NCI-H69 (cell line): Measurements from ENCODE around the gene MEGF10.

Source experiments
- DNase-seq: peaks from one replicate; lab custom pipeline; 2025; lab: John Stamatoyannopoulos, UW

Gene MEGF10

DNA sequence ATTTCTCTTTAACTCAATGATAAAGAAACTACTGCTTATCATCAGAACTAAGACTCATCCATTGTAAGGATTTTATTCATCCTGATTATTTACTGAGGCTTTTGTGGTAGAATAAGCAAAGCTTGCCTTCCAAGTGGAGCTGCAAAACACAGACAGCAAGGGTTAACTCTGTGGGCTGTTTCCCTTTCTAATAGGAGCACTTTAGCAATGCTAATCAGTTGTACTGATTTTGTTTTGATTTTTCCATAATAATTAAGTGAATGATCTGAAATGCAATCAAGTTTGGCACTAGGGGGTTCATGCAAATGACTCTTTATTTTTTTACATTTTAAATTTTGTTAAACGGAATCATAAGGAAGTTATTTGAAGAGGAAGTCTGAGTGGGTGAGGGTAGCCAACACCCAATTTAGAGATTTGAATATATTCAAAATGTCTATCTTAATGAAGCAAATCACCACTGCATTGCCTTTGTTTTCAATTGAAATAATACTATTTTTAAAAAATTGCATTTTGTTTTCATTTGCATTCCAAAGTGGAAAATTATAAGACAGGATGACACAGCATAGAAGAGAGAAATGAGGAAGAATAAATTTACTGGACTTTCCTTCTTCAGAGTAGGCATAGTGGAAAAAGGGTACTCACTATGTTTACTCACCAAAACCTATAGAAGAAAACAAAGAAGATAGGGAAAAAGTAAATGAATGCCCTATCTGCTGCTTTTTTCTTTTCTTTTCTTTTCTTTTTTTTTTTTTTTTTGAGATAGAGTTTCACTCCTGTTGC, 36.6 kb downstream of the MEGF10 start:
- DNase-seq = no peak

DNA sequence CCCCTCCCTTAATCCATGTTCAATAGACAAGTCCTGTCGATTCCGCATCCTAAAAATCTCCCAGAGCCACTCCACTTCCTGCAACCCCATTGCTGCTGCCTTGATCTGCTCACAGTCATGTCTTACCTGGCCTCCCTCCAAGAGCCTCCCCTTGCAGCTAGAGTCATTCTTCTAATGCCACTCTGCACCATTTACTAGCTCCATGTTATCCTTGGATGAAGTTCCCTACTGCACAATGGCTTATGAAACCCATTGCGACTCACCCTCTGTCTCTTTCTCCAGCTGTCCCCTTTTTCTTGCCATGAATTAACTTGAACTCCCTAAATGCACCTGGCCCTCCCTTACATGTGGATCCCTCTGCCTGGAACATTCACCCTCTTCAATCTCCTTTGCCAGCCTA, 39.5 kb downstream of the MEGF10 start:
- DNase-seq = peak; percentile 8

DNA sequence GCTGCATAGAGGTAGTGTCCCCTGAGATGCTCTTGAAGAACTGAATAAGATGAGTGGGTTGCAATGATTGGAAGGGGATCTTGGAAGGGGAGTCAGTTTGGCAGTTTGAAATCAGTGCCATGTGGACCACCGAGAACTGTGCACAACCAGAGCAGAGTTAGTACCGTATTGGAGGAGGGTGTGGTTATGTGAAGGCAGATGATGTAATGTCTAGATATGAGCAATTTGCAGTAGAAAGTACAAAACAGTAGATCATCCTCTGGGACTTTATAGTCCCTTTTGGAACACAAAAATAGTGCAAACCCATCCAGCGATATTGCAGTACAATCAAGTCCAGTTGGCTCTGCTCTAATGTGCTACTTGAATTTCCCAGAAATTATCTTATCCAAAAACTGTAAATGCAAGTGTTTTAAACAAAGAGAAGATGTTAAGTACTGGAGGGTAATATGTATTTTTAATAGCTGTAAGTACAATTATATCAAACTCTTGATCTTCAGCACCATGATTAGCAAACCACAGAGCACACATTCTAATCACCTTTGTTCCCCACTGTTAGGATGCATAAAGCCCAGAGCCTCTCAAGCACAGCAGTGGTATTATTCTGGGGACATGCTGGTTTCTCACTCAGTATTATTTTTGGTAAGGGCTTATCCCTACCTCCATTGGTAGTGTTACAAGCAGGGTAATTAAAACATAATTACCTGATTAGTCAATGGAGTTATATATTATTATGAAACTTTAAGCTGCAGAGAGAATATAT, 41.5 kb downstream of the MEGF10 start:
- no peak for DNase-seq

DNA sequence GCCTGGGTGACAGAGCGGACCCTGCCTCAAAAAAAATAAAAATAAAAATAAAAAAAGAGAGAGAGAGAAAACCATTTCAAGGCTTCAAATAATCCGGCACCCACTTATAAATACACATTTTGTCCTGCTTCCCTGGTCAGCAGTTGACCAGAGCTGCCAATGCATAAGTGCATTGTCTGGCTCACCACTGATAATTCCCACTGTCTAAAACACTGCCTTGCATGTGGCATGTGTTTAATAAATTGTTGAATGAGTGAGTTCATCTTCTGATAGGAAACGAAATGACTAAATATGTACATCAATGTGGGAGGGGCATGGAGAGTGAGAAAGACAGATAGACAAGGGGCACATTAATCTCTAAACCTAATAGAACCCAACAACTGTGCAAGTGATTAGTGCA, 42.9 kb downstream of the MEGF10 start:
- DNase-seq = no peak

DNA sequence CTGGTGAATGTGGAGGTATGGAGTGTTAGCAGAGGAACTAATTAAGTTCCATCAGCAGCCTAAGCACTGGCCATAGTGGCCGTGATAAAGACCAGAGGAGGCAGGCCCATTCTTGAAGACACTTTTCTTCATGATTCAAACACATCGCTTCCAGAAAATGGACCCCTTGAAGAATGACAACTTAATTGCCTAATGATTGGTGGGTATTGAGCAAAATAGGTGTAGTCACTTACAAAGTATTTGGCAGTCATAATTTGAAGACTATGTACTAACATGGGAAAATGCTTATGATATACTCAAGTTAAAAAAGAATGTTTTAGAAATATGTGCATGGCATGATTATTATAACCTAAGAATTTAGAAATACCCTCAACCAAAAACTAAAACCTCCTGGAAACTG, 44.8 kb downstream of the MEGF10 start:
- no peak for DNase-seq

DNA sequence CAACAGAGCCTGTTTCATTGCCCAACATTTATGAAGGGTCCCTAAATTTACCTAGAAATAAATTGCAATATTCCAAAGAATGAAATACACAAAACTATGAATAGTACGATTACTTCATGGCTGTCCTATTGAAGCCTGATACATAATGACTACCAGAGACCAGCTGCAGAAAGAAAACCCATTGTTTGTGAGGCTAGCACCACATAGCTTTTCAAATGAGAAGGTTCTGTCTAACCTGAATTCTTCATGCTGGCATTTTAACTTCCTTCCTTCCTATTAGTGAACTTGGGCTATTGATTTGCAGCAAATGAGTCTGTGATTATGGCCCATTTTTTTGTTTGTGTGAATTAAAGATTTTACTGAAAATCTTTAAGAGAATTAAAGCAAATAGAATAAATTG, 47.3 kb downstream of the MEGF10 start:
- no peak for DNase-seq

DNA sequence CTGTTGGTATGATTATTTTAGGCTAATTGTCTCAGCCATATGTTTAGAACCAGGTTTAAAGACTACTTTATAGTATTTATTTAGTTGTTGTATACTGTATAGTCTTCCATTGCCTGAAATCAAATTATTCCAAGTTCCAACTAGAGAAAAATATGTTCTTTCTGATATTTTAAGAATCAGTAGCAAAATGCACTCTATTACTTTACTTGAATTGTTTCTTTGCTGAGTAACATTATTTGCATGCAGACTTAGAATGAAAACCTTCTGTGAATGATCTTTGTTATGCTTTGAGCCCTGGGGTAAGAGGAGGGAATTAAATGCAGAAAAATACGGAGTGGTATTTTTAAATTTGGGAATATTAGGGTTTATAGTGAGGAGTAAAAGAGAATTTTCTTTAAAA, 47.9 kb downstream of the MEGF10 start:
- no peak for DNase-seq

DNA sequence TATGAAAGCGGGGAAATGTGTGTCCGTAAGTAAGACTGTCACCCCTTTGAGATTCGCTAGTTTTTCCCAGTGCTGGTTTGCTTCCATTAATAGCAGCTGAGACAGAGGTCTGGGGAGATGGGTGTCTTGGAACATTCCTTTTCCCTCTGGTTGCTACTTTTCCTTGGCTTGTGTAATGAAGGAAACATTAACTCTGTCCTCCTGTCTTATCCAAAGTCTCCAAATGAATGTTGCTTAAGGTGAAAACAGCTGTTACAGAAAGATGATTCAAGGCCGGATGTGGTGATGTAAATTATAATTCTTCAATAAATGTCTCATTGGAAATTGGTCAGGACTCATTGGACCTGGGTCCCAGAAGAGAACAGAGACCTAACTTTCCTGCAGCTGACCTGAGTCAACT, 50.0 kb downstream of the MEGF10 start:
- DNase-seq = no peak

DNA sequence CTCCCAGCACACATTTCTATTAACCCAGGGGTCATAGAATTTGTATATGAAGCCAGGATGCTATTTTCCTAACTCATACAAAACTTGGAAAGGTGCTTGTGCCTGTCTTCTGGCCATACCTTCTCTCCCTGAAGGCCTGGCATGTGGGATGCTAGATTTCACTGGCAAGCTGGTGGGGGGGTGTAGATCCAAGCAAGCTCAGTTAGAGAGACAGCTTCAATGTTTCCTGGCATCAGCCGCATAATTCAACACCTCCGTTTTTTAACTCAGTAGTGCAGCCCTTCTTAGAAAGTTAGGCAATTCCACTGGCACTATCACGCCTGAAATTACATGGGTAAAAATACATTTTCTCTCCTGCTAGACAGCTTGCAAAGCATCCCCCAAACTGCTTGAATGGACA, 51.8 kb downstream of the MEGF10 start:
- DNase-seq = no peak

DNA sequence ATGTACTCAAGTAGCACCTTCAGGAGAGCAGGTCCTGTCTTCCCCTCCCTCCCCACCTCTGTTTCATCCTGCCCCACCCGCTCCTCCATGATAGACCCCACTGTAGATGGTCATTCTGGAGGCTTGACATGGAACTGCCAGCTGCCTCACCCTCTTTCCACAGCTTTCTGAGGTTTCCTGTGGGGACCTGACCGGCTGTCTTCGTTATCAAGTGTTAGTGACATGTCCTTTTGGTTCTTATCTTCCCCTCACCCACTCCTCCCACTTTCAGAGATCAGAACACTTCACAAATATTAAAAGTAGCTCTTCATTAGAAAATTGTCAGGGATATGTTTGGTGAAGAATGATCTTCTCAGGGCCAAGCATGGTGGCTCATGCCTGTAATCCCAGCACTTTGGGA, 52.7 kb downstream of the MEGF10 start:
- DNase-seq = no peak

DNA sequence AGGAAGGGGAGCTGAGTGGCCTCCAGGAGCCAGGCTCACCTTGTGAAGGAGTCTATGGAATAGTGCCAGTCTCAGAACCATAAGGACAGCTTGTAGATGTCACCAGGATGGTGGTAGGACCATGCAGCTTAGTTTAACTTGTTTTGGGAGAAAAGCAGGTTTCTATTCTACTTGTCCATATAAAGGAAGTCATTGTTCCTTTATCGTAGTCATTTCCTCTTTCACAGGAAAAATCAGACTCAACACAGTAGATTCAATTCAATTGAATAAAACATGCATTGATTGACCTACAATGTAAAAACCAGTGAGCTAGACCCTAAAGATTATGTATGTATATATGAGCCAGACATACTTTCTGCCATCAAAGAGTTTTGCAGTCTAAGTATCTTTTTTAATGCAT, 53.3 kb downstream of the MEGF10 start:
- no peak for DNase-seq

DNA sequence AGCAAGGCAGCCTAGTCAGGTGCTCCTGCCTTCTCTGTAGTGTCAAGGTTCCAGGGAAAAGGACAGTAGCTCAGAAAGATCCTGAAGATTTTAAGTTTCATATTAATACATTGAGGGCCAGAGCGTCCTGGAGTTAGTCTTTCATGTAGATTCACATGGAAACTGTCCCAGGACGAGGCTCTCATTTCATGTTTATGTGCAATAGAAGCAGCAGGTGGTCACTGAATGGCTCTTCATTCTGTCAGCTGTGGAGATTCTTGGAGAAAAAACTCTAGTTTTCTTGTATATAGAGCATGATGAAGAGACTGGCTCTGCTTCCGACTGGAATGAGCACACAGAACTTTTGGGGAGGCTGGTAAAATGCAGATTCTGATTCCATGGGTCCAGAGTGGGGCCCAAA, 54.3 kb downstream of the MEGF10 start:
- DNase-seq = no peak

DNA sequence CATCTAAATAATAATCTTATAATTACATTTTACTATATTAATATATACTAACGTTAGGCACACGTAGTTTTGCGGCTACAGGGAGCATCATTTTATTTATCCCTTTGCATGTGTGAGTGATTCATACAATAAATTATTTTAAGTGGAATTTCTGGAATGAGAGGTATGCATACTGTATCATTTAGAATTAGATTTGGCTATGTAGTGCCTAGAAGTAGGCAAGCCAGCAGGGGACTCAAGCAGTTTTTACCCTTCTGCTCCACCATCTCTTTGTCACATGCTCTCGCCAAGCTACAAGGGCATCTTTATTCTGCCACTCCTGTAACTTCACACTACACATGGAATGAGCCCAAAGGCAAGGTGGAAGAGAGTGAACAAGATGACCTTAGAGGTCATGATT, 60.8 kb downstream of the MEGF10 start:
- no peak for DNase-seq

DNA sequence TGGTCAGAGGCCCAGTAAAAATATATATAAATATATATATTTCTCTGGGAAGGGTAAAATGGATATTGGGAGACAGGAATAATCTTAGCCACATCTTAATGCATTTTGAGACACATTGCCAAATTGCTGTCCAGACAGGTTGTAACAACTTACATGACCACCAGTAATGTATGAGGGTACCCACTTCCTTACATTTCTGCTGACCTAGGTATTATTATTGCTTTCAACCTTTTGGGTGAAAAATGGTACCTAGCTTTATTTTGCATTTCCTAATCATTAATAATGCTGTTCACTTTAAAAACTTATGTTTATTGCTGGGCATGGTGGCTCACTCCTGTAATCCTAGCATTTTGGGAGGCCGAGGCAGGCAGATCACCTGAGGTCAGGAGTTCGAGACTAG, 61.5 kb downstream of the MEGF10 start:
- DNase-seq = no peak

DNA sequence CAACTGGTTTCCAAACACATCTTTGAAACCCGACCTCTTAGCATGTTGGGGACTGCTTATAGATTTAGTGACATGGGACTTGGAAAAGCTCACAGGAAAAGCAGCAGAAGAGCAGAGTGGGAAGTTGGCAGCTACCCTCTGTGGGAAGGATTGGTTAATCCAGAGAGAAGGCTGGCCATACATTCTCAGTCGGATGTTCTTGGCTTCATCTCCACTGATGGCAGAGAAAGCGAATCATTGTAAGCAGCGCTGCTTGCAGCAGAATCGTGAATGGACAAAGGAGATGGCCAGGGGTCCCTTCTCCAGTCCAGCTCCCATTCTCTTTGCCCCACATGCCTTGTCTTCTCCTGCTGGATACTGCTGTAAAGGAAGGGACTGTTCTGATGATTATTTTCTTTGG, 62.7 kb downstream of the MEGF10 start:
- DNase-seq = no peak

DNA sequence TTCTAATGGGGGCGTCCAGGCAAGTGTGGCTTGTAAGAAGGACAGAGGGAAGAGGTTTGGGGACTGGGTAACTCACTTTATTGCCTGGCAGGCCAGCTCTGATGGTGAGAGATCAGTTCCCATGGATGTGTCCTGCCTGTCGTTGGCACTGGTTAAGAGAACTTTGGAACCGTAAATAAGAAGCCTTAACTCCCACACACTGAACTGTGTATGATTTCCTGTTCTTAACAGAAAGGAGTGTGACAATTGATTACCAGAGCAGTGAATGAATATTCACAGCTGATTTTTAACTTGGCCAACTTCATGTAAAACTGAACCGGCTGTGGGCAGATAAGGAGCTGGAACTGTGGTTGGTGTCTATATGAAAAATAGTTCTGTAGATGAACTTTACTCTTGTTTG, 63.2 kb downstream of the MEGF10 start:
- DNase-seq = no peak

DNA sequence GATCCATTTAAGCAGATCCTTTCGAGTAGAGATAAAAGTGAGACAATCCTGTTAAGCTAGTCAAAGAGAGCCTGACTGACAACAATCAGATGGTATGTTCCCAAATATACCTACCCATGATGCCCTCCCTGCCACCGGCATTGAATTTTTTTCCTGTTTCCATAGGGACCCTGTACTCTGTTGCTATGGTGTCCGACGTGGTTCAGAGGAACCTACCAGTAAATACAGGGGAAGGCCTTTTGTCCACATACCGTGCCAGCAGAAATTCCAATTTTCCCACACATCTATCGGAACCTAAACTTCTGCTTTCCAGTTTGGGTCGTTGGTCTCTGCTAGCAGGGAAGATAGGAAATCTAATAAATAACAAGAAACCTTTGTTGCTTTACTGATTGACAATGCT, 64.7 kb downstream of the MEGF10 start:
- no peak for DNase-seq

DNA sequence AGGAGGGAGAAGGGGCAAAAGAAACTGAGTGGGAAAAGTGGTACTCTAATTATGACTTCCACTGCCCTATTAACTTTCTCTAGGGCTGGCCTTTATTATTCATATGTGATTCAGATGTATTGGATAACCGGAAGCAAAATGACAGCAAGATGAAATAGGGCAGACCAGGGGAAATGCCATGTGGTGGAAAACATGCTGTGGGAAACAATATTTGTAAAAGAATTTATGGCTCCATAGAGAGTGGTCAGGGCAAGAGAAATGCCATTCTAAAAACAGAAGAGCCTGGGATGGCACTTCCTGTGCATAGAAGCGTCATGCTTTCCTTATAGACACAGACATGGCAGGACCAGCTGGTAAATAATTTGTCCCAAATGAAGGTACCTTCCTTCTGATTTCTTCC, 67.7 kb downstream of the MEGF10 start:
- no peak for DNase-seq

DNA sequence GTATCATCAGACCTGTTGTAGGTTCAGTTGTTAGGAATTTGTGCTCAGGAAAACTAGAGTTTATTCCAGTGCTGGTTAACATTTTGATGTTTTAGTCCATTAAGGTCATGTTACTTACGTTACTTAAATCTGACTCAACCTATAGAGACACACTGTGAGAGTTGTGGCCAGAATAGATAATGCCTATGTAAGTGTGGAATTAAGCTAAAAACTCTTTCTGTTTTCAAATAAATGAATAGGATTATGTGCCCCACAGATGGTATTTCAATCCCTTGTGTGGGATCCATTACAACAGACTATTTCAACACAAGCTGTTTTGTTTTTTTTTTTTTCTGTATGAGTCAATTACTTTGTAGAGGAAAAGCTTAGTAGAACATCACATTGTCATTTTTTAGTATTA, 68.1 kb downstream of the MEGF10 start:
- DNase-seq = peak; percentile 27

DNA sequence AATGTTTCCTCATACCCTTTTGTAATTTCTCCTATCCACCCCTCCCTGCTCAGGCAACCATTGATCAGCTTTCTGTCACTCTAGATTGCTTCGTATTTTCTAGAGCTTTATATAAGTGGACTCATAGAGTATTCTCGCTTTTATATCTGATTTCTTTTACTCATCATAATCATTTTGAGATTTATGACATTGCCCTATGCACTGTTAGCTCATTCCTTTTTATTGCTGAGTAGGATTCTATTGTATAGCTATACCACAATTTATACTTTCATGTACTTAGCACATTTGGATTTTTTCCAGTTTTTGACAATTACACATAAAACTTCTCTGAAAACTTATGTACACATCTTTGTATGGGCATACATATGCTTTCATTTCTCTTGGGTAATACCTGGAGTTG, 68.9 kb downstream of the MEGF10 start:
- DNase-seq = peak; percentile 50

DNA sequence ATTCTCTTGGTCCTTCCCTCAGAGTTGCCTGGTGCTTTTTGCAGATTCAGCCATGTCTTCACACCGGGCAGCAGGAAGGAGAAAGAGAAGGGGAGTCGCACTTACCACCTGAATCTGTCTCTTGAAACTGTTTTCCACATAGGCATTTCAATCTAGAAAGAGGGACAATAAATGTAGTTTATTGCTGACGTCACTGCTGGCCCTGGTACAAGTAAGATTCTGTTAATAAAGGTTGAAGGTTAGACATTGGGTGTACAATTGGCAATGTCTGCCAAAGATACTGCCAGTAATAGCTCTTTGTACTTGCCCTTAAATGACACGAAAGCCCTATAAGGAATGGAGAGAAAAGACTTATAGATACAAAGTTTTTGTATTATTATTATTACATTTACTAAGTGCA, 72.8 kb downstream of the MEGF10 start:
- no peak for DNase-seq

DNA sequence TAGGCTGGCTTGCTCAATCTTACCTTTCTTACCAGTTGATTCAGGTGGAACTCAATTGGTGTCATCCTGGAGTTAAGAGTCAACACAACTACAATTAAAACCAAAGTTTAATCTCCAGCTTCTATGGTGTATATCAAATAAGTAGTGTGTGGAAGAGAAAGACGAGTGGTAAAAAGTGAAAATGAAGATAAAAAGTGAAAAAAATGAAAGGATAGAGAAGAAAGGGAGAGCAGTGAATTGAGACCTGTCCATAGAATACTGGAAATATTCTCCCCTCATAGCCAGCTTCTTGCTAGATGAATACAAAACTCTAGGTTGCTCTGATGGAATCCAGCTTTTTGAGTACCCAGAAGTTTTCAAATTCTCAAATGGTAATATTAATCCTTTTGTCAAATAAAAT, 76.4 kb downstream of the MEGF10 start:
- DNase-seq = no peak

DNA sequence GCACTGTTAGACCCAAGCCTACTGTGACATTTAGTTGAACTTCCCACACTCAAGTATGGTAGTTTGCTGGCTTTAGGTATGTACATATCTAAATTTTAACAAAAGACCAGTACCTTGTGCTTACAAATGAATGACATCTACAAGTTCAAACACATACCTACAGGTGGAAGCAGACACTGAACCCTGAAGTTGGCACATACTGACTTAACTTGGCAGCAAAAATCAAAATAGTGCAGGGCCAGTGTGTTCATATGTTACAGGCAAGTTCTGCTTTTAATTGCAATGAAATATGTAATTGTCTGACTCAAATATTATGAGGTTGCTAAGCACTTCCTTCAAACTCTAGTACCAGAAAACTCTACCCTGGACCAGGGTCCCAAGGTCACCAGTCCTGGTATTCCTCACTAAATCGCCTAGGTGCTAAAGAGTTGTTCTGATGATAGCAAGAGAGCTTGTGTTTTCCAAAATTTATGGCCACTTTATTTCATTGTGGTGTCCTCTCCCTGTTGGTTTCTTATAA, 77.4 kb downstream of the MEGF10 start:
- DNase-seq = no peak

DNA sequence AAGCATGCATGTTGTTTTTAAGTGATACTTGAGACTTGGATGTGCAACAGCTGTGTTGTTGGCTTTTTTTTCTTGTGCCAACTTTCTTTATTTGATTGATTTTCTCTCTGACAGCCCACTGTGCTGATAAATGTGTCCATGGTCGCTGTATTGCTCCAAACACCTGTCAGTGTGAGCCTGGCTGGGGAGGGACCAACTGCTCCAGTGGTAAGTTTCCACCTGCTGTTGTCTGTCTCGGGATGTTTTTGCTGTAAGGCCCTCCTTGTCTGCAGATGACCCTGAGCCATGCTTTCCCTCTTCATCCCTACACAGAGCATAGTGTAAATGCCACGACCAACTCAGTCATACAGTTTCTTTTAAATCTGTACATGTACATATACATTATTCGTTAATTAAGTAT, 79.2 kb downstream of the MEGF10 start:
- DNase-seq = peak; percentile 67
